Measurements from ENCODE around the gene PLA2G4F. TPM values are rescaled to one million over a fixed set of nuclear protein-coding genes. Genes with fewer than 3 reads are reported as not detected.

Gene PLA2G4F
- total RNA-seq, 4 donors from 2014 or later, result 0.16 to 0.67 TPM; not detected in 2

- H3K4me1 ChIP-seq, result no peaks in the 10 kb centered on the region
- H3K27me3 ChIP-seq, result peaks cover 13% of the 10 kb centered on the region
- TF ChIP-seq POLR2AphosphoS5 (IDR thresholded peaks at IDR 0.05) (no peak), POLR2A (IDR thresholded peaks at IDR 0.05) (no peak), EP300 (IDR thresholded peaks at IDR 0.05) (no peak), CTCF (IDR thresholded peaks at IDR 0.05) (no peak)
- ATAC-seq, result no peak
- no peak overlapping the region for H3K4me3 ChIP-seq
- 46 to 64% methylated on average over 4 of the region's 4 CpGs for WGBS, 2 donors (ENCODE audit: low coverage in 1 of 2)
- no peak overlapping the region for H3K27ac ChIP-seq
- H3K36me3 ChIP-seq, result no peaks in the 10 kb centered on the region
- peaks cover 0 to 3% (median 0%) of the 10 kb centered on the region in 3 donors for H3K9me3 ChIP-seq
Measured at GRCh38 chr15:42111924-42112323, 44.5 kb downstream of the PLA2G4F start.

- WGBS, 2 donors (ENCODE audit: low coverage in 1 of 2), result 53 to 64% methylated on average over 3 of the region's 3 CpGs
- H3K4me1 ChIP-seq, result no peaks in the 10 kb centered on the region
- H3K9me3 ChIP-seq, result no peaks in the 10 kb centered on the region
- TF ChIP-seq POLR2A (IDR thresholded peaks at IDR 0.05) (no peak), CTCF (IDR thresholded peaks at IDR 0.05) (no peak), POLR2AphosphoS5 (IDR thresholded peaks at IDR 0.05) (no peak), EP300 (IDR thresholded peaks at IDR 0.05) (no peak)
- no peak overlapping the region for H3K27ac ChIP-seq
- ATAC-seq, result no peak
- no peaks in the 10 kb centered on the region for H3K36me3 ChIP-seq
- no peak overlapping the region for H3K4me3 ChIP-seq
- H3K27me3 ChIP-seq, result peaks cover 17% of the 10 kb centered on the region
Measured at GRCh38 chr15:42110367-42110766, 46.1 kb downstream of the PLA2G4F start.

- 68 to 89% methylated on average over 3 of the region's 3 CpGs for WGBS, 2 donors (ENCODE audit: low coverage in 1 of 2)
- Histone ChIP-seq H3K4me1 (no peaks in the 10 kb centered on the region), H3K27me3 (peaks cover 17% of the 10 kb centered on the region), H3K27ac (no peak overlapping the region), H3K9me3 (no peaks in the 10 kb centered on the region), H3K36me3 (no peaks in the 10 kb centered on the region), H3K4me3 (no peak overlapping the region)
- no peak for ATAC-seq
- TF ChIP-seq POLR2A (IDR thresholded peaks at IDR 0.05) (no peak), EP300 (IDR thresholded peaks at IDR 0.05) (no peak), POLR2AphosphoS5 (IDR thresholded peaks at IDR 0.05) (no peak), CTCF (IDR thresholded peaks at IDR 0.05) (no peak)
Measured at GRCh38 chr15:42108806-42109205, 47.6 kb downstream of the PLA2G4F start.

- H3K4me3 ChIP-seq, result no peak overlapping the region
- TF ChIP-seq EP300 (IDR thresholded peaks at IDR 0.05) (no peak), POLR2A (IDR thresholded peaks at IDR 0.05) (no peak), POLR2AphosphoS5 (IDR thresholded peaks at IDR 0.05) (no peak), CTCF (IDR thresholded peaks at IDR 0.05) (no peak)
- no peaks in the 10 kb centered on the region for H3K36me3 ChIP-seq
- H3K9me3 ChIP-seq, result no peaks in the 10 kb centered on the region
- peaks cover 17% of the 10 kb centered on the region for H3K27me3 ChIP-seq
- H3K27ac ChIP-seq, result no peak overlapping the region
- no peaks in the 10 kb centered on the region for H3K4me1 ChIP-seq
- ATAC-seq, result no peak
Measured at GRCh38 chr15:42108189-42108588, 48.2 kb downstream of the PLA2G4F start.

- no peak for ATAC-seq
- TF ChIP-seq EP300 (IDR thresholded peaks at IDR 0.05), result no peak
Measured at GRCh38 chr15:42107473-42107872, 49.0 kb downstream of the PLA2G4F start.

More at GRCh38 chr15:42107473-42107872, 49.0 kb downstream of the PLA2G4F start:
- Histone ChIP-seq H3K4me1 (no peaks in the 10 kb centered on the region), H3K4me3 (no peak overlapping the region), H3K36me3 (no peaks in the 10 kb centered on the region), H3K27me3 (peaks cover 17% of the 10 kb centered on the region), H3K9me3 (no peaks in the 10 kb centered on the region), H3K27ac (no peak overlapping the region)
- WGBS, 2 donors (ENCODE audit: low coverage in 1 of 2), result 25 to 36% methylated on average over 2 to 7 of the region's 7 CpGs

Measured in gastroesophageal sphincter (tissue), 4 donors.